PC-9 (cell line): ENCODE measurements around the gene DLL4.

ENCODE experiments used
- CTCF ChIP-seq: fragments of 200-600 bp; sonication (generic); conservative IDR thresholded peaks from 2 replicates; pipeline ENCODE4 v1.6.1; 2017; ENCODE audit warnings: mixed run types, antibody characterized with exemption, mild to moderate bottlenecking, moderate library complexity
- EZH2 ChIP-seq: fragments of 200-600 bp; sonication (generic); IDR thresholded peaks from 2 replicates; pipeline ENCODE4 v1.8.0; 2017; ENCODE audit warnings: antibody characterized with exemption, low read depth

DNA sequence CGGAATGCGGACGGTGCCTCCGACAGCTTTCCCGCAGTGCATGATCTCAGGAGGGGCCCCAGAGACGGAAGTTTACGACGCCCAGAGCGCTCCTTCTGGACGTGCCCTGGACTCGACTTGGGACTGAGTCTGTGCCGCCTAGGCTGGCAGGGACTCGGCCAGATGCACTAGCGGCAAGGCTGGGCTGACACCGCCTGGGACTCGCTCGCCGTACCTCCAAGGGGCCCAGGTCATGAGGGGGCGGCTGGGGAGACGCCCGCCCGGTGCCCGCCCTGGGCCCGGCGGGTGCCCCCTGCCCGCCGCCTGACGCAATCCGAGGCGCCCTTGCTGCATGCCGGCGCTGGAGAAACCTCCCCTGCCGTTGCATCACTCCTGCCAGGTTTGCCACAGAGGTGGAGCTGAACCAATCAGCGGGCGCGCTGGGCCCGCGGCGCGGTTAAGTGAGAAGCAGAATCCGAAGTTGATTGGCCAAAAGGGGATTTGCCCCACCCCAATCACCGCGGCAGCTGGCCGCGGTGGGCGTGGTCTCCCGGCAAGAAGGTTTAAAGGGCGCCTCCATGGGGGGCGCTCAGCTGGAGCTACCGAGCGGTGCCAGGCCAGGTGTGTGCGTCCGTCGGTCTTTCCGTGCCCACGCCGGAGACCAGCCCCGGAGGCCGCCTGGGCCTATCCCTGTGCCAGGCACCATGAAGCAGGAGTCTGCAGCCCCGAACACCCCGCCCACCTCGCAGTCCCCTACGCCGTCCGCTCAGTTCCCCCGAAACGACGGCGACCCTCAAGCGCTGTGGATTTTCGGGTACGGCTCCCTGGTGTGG, 24.0 kb downstream of the DLL4 start, which contains the start of gene CHAC1:
- TF ChIP-seq CTCF (no peak), EZH2 (no peak)
